HG02623 (cell line): Measurements from ENCODE around the gene TSEN15.
"Not testable (repeated sequence)": the region's sequence is repeated elsewhere in the genome, so short reads cannot be mapped to it uniquely, and the experiment has no call there.

Experiments
- ATAC-seq: cut with Tn5 transposase; IDR thresholded peaks from one replicate; pipeline ENCODE4 v1.9.1; 2021; ENCODE audit warnings: moderate library complexity; ENCODE audit not compliant: unreplicated experiment

Gene TSEN15

DNA sequence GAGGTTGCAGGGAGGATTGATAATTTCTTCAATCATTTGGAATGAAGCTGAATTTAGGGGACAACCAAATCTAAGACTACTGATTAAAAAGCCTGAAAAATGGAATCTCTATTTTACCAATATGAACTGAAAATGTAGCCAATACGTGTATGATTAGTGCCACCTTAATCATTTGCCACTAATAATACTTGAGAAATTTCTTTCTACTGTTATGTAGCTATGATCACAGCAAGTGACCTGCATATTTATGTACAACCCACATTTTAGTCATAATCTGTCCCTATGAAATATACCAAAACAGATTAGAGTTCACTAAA lies 20.5 kb upstream of the TSEN15 start:
- ATAC-seq: no peak

DNA sequence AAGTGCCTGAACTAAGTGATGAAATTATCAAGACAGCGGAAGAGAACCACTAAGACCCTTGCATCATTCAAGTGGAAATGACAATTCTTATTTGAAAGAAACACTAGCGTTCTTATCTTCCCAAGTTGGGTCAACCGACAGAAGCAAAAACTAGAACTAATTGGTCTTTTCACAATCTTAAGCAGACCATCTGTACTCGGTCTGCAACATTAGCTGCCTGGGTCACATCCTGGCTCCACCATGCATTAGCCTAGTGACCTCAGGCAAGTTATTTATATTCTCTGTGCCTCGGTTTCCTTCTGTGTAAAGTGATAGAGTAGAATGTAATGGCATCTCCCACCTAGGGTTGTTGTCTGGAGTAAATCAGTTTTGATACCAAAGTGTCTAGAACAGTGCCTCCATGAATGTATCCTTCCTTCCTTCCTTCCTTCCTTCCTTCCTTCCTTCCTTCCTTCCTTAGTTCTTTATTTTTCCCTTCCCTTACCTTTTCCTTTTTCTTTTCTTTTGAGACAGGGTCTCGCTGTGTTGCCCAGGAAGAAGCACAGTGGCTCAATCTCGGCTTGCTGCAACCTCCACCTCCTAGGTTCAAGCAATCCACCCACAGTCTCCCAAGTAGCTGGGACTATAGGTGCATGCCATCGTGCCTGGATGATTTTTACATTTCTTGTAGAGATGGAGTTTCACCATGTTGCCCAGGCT lies 20.0 kb upstream of the TSEN15 start:
- ATAC-seq: no peak

DNA sequence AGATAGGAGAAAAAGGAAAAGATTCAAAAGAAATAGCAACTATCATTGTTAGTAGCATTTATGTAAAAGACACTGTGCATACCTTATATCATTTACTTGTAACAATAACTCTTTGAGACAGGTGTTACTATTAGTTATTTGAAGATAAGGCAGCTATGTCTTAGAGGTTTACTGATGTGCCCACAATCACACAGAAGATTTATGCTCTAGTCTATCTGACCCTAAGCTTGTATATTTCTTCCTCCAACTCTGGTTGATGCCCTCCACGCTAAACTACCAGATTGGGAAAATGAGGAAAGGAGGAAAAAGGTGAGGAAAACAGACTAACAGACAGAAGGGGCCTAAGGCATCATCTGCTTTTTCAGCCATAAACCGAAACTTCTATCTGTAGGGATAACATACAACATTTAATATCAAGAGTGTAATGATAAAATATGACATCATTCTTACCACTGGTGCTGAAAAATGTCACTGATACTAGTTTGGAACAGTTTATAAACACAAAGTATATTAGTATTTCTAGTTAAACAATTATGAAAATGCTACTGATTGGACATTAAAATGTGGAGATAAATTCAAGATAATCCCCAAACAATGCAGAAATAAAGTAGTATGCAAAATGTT lies 19.1 kb upstream of the TSEN15 start:
- no peak for ATAC-seq

DNA sequence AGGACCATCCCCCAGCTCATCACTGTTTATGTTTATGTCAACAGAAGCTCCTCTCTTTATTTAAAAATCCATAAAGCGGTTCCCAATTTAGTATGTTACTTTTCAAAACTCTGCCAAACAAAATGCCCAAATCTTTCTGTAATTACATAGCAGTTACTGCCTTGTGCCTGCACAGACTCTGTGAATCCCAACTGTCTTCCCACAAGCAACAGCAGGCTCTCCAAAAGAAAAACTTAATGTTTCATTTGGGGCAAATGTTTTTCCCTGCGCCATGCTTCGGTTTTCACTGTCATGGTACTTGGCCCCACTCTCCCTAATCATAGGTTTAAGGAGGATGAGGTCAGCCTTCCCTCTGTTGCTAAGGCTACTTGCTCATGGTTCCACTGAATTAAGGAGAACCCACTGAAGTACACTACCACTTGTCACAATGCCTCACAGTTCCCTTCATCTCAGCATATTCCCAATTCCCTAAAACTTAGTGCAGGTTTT lies 18.6 kb upstream of the TSEN15 start:
- no peak for ATAC-seq

DNA sequence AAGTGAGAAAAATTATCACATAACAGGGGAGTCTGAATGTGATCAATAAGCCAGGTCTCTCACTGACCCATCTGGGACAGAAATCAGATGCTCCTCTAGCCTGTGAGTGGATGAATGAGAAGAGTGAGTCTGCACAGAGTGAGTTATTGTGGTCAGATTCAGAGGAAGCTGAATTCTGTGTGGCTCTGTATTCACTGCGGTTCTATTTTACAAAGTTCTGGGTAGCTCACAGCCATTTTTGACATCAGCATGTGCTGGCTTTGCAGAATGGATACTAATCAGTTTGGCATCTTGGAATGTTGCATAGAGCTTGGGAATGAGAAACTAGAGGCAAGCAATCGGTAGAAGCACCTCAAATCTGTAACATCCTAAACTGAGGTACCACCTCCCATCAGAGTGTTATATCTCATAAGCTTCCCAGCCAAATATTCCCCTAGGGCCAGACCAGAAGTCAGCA lies 17.8 kb upstream of the TSEN15 start:
- no peak for ATAC-seq

DNA sequence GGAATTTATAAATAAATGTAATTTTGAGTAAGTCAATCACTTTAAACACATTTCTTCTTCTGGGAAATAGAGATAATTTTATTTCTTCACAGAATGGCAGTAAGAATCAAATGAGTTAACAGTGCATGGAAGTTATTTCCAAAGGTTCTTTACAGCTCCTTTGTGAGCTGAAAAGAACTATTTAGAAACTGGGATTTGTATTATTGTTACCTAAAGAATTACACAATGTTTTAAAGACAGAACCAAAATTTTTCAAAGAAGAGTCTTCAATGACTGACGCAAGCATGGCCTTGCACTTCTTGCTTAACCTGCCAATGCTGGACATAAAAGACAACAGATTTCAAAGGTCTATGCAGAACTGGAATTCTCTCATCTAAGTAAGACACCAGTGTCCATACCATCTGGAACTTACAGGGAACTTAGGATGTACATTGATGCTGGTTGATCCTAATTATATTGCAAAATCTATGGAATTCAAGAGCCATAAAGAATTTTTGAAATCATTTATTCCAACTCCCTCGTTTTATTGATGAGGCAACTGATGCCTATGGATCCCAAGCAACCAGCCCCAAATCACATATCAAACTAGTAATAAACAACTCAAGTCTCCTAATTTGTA lies 16.7 kb upstream of the TSEN15 start:
- no peak for ATAC-seq

DNA sequence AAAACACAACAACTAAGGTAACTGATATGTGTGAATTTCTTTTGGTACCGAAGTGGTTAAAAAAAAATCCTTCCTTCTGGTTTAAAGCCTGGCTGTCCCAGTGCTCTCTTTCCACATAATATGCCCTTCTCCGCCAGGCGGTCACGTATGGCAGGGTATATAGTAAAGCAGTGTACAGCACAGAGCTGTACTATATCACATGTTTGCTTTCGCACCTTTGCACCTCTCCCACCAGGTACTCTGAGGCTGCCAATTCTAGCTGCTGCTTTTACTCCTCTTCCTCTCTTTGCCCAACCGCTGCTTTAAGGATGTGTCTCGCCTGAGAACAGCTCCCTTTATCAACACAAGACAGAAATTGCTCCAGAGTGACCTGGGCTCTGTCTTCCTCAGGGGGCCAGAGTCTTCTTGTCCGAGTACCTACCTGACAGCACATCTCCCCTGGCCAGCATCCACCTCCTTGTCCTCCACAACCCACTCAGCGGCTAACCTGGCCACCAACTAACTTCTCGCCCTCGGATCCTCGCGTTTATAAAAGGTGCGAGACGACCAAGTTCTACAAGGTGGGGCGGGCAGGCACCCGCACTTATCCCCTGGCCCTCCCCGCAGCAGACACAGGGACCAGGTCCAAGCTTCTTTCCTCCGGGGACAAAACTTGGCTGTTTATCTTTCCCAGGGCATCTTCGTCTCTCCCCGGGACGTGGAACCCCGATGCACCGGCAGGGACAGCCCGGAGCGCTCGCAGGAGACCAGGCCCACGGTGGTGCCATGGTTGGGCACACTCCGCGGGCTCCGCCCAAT lies 15.6 kb upstream of the TSEN15 start:
- ATAC-seq: no peak

DNA sequence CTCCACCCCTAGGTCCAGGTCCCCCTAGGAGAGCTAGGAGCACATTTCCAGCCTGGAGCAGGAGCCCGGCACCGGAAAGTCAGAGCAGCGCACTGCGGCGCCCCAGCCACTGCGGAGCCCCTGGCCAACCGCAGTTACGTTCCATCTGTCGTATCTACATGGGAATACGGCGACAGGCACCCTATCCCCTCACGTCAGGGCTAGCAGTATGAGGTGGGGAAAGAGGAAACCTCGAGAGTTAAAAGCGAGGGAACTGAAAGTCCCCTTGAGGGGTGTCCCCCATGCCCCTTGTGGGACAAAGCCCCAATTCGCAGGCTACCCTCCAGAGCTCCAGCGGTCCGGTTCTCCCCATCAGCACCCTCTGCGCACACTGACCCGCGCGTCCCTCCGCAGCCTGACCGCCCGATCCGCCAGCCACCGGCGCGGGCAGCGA lies 15.0 kb upstream of the TSEN15 start:
- ATAC-seq: no peak

DNA sequence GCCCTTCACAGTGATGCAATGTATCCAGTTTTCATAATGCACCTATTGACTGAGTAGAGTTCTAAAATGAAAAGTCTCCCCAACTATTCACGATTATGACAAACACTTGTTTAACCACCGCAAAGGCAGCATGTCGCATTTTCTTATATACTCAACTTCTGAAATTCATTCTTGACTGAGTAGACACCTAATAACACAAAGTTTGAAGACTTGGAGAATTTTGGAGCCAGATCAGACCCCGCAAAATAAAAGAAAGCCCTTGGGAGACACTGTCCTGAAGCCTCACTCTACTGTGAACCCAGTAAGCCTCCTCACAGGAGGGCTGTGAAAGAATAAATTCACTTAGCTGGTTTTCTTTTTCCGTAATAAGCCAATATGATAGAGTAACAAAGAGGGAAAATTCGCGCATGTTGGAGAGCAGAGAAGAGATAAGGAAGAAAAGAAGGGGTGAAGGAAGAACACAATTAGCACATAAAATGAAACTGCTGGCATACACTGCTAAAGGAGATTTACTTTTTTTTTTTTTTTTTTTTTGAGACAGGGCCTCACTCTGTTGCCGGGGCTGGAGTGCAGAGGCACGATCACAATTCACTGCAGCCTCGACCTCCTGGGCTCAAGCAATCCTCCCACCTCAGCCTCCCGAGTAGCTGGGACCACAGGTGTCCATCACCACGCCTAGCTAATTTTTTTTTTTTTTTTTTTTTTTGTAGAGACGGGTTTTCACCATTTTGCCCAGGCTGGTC lies 13.5 kb upstream of the TSEN15 start:
- no peak for ATAC-seq

DNA sequence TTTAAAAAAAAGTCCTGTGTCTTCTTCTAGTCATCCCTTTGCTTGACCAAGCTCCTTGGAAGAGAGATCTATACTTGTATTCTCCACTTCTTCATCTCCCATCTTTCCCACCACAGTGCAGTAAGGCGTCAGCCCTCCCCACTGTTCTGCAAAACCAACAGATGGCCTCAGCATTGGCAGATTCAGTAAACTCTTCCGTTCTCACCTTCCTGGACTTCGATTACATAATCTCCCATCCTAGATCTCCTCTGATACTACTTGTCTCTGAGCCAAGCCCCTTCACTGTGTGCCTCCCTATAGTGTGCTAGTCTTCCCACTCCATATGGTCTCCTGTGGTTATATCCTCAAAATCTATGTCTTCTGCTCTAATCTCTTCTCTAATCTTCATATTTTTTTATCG lies 12.4 kb upstream of the TSEN15 start:
- no peak for ATAC-seq

DNA sequence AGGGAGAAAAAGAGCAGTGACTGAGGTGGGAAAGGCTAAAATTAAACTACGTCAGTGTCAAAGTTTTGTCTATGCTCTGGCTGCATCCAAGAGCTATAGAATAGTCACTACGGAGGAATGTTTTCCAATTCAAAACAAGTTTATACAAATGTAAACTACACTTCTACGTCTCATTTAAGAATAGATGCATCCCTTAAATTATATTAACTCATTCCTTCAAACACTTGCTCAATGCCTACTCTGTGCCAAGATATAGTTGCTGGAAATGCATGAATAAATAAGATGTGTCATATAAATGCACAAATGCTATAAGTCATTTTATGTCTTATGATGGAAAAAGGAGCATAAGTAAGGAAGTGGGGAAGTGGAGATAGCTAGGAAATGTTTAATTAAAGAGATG lies 9.8 kb upstream of the TSEN15 start:
- no peak for ATAC-seq

DNA sequence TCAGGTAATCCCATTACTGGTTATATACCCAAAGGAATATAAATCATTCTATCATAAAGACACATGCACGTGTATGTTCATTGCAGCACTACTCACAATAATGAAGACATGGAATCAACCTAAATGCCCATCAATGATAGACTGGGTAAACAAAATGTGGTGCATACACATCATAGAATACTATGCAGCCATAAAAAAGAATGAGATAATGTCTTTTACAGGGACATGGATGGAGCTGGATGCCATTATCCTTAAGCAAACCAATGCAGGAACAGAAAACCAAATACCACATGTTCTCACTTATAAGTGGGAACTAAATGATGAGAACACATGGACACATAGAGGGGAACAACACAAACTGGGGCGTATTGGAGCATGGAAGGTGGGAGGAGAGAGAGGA lies 8.2 kb upstream of the TSEN15 start:
- not testable (repeated sequence) for ATAC-seq

DNA sequence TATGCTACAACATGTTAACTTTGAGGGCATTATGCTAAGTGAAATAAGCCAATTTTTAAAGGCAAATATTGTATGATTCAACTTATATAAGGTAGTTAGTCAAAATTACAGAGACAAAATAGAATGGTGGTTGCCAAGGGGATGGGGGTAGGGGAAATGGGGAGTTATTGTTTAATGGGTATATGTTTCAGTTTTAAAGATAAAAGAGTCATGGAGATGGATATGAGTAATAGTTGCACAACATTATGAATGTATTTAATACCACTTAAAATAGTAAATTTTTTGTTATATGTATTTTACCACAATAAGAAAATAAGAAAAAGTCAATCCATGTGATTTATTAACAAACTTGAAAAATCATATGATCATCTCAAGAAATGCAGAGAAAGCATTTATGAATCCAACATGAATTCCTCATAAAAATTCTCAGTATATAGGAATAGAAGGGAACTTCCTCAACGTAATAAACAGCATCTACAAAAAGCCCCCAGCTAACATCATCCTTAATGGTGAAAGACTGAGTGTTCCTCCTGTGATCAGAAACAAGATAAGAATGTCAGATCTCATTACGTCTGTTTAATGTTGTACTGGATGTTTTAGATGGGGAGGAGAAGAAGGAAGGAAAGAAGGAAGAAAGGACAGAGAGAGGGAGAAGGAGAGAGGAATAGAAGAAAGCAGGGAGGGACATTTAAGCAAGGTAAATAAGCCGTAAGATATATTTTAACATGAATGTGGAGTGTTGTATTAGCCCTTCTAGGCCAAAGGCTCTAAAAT lies 6.7 kb upstream of the TSEN15 start:
- ATAC-seq: no peak

DNA sequence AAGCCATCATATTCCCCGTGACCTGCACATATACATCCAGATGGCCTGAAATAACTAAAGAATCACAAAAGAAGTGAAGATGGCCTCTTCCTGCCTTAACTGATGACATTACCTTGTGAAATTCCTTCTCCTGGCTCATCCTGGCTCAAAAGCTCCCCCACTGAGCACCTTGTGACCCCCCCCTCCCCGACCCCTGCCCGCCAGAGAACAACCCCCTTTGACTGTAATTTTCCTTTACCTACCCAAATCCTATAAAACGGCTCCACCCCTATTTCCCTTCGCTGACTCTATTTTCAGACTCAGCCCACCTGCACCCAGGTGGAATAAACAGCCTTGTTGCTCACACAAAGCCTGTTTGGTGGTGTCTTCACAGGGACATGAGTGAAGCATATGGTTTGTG lies 4.0 kb upstream of the TSEN15 start:
- ATAC-seq: not testable (repeated sequence)

DNA sequence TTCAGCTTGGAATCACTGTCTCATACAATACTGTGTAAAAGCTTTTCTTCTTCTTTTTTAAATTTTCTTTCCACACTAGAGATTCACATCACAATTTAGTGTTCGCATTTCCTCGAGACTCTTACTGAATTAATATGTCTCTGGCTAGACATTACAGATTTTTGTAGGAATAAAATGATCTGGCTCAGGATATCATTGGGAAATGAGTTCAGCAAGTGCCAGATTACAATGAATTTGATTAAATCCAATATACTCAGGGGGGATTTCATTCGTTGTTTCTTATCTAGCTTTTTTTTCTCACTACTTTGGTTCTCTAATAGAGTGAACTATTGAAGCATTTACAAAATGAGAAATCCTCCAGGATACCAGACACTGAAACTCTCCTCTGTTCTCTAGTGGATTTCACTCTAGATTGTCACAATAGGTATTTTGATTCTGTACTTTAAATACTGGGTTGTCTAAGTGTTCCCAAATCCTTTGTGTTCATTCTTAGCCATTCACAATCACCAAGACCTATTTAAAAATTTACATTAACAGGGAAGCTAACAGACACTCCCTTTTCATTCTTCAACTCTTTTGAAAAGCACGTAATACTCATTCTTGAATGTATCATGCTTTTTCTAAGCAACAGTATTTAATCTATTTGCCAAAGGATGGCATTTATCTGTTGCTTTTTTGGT lies 2.8 kb upstream of the TSEN15 start:
- no peak for ATAC-seq

DNA sequence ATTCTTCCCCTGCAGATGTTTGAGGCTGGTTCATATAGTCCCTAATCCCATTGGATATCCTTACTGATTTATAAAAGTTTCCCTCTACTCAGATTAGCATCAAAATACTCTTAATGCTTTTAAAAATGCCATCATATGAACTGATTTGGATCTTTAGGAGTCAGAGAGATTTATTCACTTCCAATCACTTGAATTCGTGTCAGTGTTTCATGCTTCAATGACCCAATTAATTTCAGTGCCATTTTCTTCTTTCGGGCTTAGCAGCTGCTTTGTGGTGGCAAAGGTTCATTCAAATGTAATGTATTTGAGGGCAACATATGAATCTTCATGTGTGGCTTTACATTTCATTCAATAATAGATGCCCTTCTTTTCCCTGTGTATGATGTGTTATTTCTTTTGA lies 2.2 kb upstream of the TSEN15 start:
- ATAC-seq: no peak

DNA sequence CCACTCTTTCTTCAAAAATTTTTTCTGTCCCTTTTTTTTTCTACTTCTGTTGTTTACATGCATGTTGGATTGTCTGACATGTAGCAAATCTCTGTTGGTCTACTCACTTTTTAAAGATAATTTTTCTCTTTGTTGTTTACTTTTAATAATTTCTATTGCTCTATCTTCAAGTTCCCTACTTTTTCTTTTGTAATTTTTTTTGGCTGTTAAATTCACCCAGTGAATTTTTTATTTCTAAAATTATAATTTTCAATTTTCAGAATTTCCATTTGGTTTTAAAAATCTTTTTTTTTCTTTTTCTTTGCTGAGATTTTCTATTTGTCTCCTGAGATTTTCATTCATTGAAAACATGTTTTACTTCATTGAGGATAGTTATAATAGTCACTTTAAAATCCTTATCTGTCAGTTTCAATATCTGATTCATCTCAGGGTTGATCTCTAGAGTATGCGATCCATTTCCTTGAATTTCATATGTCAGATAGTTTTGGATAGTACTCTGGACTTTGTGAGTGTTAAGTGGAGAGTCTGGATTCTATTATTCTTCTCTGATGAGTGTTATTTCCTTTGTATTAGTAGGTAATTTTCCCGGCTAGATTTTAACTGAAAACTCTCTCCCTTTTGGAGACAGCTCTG lies 1.6 kb upstream of the TSEN15 start:
- no peak for ATAC-seq

DNA sequence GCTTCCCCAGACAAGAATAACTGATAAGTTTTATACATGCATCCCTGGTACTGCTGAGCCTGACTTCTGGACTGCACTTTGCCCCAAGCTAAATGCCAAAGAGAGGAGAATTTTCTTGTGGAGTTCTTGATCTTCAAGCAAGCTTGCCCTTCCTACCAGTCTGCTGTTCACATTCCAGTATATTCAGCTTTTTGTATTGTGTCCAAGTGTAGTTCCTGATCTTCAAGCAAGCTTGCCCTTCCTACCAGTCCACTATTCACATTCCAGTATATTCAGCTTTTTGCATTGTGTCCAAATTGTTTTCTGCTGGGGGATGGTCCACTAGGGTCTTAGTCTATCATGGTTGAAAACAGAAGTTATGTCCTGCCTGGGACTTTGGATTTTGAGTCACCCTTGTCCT lies 894 bp upstream of the TSEN15 start:
- ATAC-seq: no peak

DNA sequence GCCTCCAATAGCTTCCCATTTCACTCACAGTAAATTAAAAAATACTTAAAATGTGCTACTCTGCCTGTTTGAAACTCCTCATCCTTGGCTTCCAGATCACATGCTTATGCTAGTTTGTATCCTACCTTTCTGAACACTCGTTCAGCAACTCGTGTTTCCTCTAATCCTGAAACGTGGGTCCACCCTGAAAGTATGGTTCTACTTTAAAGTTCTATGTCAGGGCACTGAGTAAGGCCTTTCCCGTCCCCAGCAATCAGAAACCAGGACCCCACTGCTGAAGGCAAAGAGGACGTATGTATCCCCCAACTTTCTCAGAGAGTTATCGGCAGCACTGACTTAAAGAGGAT lies 419 bp upstream of the TSEN15 start:
- no peak for ATAC-seq
